ENCODE data around the gene FBP2. TPM values are rescaled to one million over a fixed set of nuclear protein-coding genes. Genes with fewer than 3 reads are reported as not detected.

Gene FBP2
- total and polyA plus RNA-seq, 2 donors (not counting 1 experiment from before 2014, with no cell fraction given), result not detected

DNA sequence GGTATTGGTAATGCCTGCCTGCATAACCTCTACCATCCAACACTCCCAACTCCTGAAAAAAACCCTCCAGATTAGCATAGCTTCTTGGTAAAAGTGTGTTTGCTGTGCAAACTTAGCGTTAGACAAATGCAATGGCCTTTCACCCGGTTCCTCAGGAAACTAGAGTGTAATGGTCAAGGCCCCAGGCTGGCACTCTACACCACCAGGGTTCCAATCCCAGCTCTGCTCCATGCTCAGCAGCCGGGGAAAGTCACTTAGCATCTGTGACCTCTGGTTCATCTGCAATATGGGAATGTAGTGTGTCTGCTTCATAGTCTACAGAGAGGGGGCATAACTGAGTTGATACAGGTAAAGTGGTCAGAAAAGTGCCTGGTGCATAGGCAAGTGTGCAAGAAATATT, 36.7 kb upstream of the FBP2 start:
- H3K9me3 Mint-ChIP-seq (ENCODE audit: insufficient read depth), result no peaks in the 10 kb centered on the region
- intact Hi-C loops (cut with micrococcal nuclease), result no loop called here
- no peak overlapping the region for H3K27ac ChIP-seq (ENCODE audit: low read length in 2 of 2)
- WGBS (ENCODE audit: insufficient coverage), result no CpG with 5 or more reads among the region's 3 CpGs
- H3K36me3 ChIP-seq (replicated peaks in 1 of 2; ENCODE audit: control extremely low read depth in 1 of 2, control insufficient read depth in 1 of 2, extremely low read depth in 1 of 2, insufficient read depth in 2 of 2, low read length in 1 of 2), result no peaks in the 10 kb centered on the region
- TF ChIP-seq EZH2 (IDR thresholded peaks at IDR 0.05; ENCODE audit: borderline replicate concordance, insufficient read depth, low read depth, low read length, poor library complexity, severe bottlenecking), result no peak
- TF ChIP-seq, protein P1, sequence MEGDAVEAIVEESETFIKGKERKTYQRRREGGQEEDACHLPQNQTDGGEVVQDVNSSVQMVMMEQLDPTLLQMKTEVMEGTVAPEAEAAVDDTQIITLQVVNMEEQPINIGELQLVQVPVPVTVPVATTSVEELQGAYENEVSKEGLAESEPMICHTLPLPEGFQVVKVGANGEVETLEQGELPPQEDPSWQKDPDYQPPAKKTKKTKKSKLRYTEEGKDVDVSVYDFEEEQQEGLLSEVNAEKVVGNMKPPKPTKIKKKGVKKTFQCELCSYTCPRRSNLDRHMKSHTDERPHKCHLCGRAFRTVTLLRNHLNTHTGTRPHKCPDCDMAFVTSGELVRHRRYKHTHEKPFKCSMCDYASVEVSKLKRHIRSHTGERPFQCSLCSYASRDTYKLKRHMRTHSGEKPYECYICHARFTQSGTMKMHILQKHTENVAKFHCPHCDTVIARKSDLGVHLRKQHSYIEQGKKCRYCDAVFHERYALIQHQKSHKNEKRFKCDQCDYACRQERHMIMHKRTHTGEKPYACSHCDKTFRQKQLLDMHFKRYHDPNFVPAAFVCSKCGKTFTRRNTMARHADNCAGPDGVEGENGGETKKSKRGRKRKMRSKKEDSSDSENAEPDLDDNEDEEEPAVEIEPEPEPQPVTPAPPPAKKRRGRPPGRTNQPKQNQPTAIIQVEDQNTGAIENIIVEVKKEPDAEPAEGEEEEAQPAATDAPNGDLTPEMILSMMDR (IDR thresholded peaks at IDR 0.05), result no peak
- H2AFZ ChIP-seq (ENCODE audit: insufficient read depth, low read depth, low read length, poor library complexity, severe bottlenecking), result no peak overlapping the region
- H3K9me3 ChIP-seq (ENCODE audit: control extremely low read depth in 1 of 3, control insufficient read depth in 2 of 3, insufficient read depth in 1 of 3, low read length in 2 of 3), result no peaks in the 10 kb centered on the region
- no peaks in the 10 kb centered on the region for H3K4me1 Mint-ChIP-seq
- ATAC-seq (ENCODE audit: low read depth), result no peak
- ChIA-PET CTCF (no interaction called here), POLR2A (no interaction called here)
- H4K20me1 ChIP-seq (ENCODE audit: control insufficient read depth, insufficient read depth, low read length, poor library complexity, severe bottlenecking), result no peaks in the 10 kb centered on the region
- H3K79me2 ChIP-seq (ENCODE audit: control insufficient read depth, insufficient read depth, low read length), result no peaks in the 10 kb centered on the region
- peaks cover 21% of the 10 kb centered on the region for H3K27me3 Mint-ChIP-seq
- no peak overlapping the region for H3K27ac Mint-ChIP-seq
- DNase-seq, result no peak
- no peak overlapping the region for H3K9ac ChIP-seq (ENCODE audit: low read length)
- no peaks in the 10 kb centered on the region for H3K4me1 ChIP-seq (ENCODE audit: control insufficient read depth in 2 of 2, insufficient read depth in 2 of 2, low read length in 2 of 2)
- H3K4me3 ChIP-seq (ENCODE audit: control extremely low read depth in 1 of 5, extremely low read depth in 1 of 5, insufficient read depth in 1 of 5, low read depth in 2 of 5, low read length in 4 of 5), result no peak overlapping the region
- no peak overlapping the region for H3K4me2 ChIP-seq (replicated peaks; ENCODE audit: low read depth, low read length, poor library complexity, severe bottlenecking)
- no peak overlapping the region for H3K4me3 Mint-ChIP-seq
- peaks cover 0 to 6% (median 0%) of the 10 kb centered on the region in 4 experiments for H3K27me3 ChIP-seq (replicated peaks in 1 of 4; ENCODE audit: control extremely low read depth in 1 of 4, control insufficient read depth in 3 of 4, insufficient read depth in 4 of 4, low read length in 3 of 4)

DNA sequence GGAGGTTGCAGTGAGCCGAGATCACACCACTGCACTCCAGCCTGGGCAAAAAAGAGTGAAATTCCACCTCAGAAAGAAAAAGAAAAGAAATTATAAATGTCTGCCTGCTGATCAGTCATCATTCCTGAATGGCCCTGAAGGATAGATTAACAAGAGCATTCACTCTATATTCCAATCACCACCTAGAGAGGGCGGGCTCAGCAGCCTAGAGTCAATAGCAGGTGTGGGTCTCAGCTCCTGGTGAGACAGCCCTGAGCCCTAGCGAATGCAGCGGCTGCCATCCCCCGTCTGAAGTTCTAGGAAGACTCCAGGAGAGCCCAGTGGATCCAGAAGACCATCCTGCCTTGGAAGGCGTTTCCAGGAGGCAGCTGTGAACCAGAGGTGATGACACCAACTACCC, 33.7 kb upstream of the FBP2 start:
- POLR2A ChIA-PET, result no interaction called here
- ATAC-seq (ENCODE audit: low read depth) (no peak), DNase-seq (no peak)
- CTCF ChIA-PET, result no interaction called here
- Mint-ChIP-seq H3K4me1 (no peaks in the 10 kb centered on the region), H3K27me3 (peaks cover 11% of the 10 kb centered on the region), H3K4me3 (no peak overlapping the region), H3K27ac (no peak overlapping the region), H3K9me3 (ENCODE audit: insufficient read depth) (no peaks in the 10 kb centered on the region)
- 89% methylated on average over 5 of the region's 6 CpGs for WGBS (ENCODE audit: insufficient coverage)
- H2AFZ ChIP-seq (ENCODE audit: insufficient read depth, low read depth, low read length, poor library complexity, severe bottlenecking), result no peak overlapping the region
- H3K4me1 ChIP-seq (ENCODE audit: control insufficient read depth in 2 of 2, insufficient read depth in 2 of 2, low read length in 2 of 2), result no peaks in the 10 kb centered on the region
- peaks cover 0 to 3% (median 0%) of the 10 kb centered on the region in 4 experiments for H3K27me3 ChIP-seq (replicated peaks in 1 of 4; ENCODE audit: control extremely low read depth in 1 of 4, control insufficient read depth in 3 of 4, insufficient read depth in 4 of 4, low read length in 3 of 4)
- no peak overlapping the region for H3K4me3 ChIP-seq (ENCODE audit: control extremely low read depth in 1 of 5, extremely low read depth in 1 of 5, insufficient read depth in 1 of 5, low read depth in 2 of 5, low read length in 4 of 5)
- H3K27ac ChIP-seq (ENCODE audit: low read length in 2 of 2), result no peak overlapping the region
- TF ChIP-seq, protein P1 (IDR thresholded peaks at IDR 0.05), result no peak
- TF ChIP-seq EZH2 (IDR thresholded peaks at IDR 0.05; ENCODE audit: borderline replicate concordance, insufficient read depth, low read depth, low read length, poor library complexity, severe bottlenecking), result no peak
- H3K9ac ChIP-seq (ENCODE audit: low read length), result no peak overlapping the region
- H3K79me2 ChIP-seq (ENCODE audit: control insufficient read depth, insufficient read depth, low read length), result no peaks in the 10 kb centered on the region
- H4K20me1 ChIP-seq (ENCODE audit: control insufficient read depth, insufficient read depth, low read length, poor library complexity, severe bottlenecking), result no peaks in the 10 kb centered on the region
- no peak overlapping the region for H3K4me2 ChIP-seq (replicated peaks; ENCODE audit: low read depth, low read length, poor library complexity, severe bottlenecking)
- H3K36me3 ChIP-seq (replicated peaks in 1 of 2; ENCODE audit: control extremely low read depth in 1 of 2, control insufficient read depth in 1 of 2, extremely low read depth in 1 of 2, insufficient read depth in 2 of 2, low read length in 1 of 2), result no peaks in the 10 kb centered on the region
- intact Hi-C loops (cut with micrococcal nuclease), result no loop called here
- no peaks in the 10 kb centered on the region for H3K9me3 ChIP-seq (ENCODE audit: control extremely low read depth in 1 of 3, control insufficient read depth in 2 of 3, insufficient read depth in 1 of 3, low read length in 2 of 3)

Measured in B cell (primary cell).